ENCODE results near the gene CAMTA1. TPM values are rescaled to one million over a fixed set of nuclear protein-coding genes. Genes with fewer than 3 reads are reported as not detected.

CAMTA1 gene
- total RNA-seq, 1 donor from 2014 or later, result 47.9 TPM

DNA sequence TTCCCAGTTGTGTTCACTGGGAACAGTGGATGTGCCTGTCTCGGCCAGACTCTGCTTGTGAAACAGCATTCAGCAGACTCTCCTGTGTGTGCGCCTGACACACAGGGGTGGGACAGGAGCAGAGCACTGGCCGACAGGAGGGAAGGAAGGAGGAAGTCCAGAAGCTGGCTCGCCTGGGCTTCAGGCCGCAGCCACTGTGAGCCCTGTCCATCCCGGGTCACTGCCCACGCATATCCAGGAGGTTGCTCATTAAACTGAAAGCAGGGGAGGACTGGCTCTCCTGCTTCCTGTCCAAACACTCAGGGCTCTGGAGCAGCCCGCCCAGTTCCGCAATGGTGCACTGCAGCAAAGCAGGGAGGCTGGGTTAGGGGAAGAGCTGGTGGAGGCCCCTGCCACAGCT lies 767.1 kb downstream of the CAMTA1 start:
- Histone ChIP-seq H3K27me3 (ENCODE audit: low read depth) (no peaks in the 10 kb centered on the region), H3K27ac (peak overlapping the region; percentile 18), H3K36me3 (no peaks in the 10 kb centered on the region), H3K4me1 (peaks cover 36% of the 10 kb centered on the region), H3K9me3 (no peaks in the 10 kb centered on the region), H3K4me3 (no peak overlapping the region)
- peak; percentile 58 for DNase-seq
- ATAC-seq, result peak; percentile 70 to 82
- TF ChIP-seq, protein P1, sequence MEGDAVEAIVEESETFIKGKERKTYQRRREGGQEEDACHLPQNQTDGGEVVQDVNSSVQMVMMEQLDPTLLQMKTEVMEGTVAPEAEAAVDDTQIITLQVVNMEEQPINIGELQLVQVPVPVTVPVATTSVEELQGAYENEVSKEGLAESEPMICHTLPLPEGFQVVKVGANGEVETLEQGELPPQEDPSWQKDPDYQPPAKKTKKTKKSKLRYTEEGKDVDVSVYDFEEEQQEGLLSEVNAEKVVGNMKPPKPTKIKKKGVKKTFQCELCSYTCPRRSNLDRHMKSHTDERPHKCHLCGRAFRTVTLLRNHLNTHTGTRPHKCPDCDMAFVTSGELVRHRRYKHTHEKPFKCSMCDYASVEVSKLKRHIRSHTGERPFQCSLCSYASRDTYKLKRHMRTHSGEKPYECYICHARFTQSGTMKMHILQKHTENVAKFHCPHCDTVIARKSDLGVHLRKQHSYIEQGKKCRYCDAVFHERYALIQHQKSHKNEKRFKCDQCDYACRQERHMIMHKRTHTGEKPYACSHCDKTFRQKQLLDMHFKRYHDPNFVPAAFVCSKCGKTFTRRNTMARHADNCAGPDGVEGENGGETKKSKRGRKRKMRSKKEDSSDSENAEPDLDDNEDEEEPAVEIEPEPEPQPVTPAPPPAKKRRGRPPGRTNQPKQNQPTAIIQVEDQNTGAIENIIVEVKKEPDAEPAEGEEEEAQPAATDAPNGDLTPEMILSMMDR (IDR thresholded peaks at IDR 0.05), result no peak
- intact Hi-C loops (cut with DNase I), result no loop called here

DNA sequence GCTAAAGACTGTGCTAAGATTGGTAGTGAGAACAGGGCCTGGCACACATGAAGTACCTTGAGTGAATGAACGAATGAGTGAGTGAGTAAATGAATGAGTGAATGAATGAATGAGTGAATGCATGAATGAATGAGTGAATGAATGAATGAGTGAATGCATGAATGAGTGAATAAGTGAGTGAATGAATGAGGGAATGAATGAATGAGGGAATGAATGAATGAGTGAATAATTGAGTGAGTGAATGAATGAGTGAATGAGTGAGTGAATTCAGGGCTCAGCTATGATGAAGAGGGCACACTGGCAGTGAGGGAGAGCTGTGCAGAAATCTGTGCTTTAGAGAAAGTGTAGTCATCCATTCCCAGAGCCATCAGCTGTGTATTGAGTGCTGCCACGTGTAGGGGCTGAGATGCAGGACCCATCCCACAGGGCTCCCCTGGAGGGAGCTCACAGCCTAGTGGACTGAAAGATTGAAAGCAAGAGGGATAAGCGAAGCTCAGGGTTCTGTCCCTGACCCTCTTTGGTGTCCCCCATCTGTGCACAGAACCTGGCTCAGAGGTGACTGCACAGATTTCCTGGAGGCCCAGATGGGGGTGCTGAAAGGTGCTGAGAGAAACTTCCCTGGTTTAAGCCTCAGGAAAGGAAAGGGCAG lies 767.9 kb downstream of the CAMTA1 start:
- Histone ChIP-seq H3K4me3 (no peak overlapping the region), H3K9me3 (no peaks in the 10 kb centered on the region), H3K4me1 (peaks cover 36% of the 10 kb centered on the region), H3K27me3 (ENCODE audit: low read depth) (no peaks in the 10 kb centered on the region), H3K27ac (no peak overlapping the region), H3K36me3 (no peaks in the 10 kb centered on the region)
- TF ChIP-seq, protein P1 (IDR thresholded peaks at IDR 0.05), result no peak
- ATAC-seq (no peak), DNase-seq (no peak)
- intact Hi-C loops (cut with DNase I), result no loop called here

DNA sequence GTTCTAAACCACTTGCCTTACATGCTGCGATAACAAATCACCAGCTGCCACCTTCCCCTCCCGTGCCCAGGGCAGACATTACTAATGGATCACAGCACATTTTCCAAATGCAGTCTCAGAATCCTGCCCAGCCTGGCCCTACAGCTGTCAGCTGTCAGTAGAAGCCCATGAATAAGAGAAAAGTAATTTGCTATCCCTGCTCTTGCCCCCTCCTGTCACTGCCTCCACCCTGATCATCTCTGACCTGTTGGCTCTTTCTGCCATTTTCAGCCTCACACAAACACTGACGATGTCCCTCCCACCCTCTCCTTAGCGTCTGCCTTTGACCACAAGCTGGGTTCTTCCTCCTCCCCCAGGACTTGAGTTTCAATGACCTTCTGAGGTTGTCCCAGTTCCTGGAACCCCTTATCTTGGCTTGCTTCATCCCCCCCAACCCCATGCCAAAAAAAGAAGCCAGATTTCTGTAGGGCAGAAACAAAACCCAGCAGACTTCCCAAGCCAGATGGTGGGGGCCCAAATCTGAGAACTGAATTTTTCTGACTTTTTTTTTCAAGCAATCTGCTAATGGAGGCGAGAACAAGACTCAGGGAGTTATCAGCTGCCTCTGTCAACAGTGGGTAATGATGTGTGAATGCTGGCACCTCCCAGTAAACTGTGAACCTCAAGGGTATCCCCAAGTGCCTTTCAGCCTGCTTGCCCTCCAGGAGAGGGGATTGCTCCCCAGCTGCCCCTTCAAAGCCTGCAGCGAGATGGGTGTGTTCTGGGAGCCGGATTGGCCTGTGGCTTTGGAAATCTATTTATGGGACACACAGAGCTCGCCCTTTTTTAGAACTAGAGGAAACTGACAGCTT lies 769.4 kb downstream of the CAMTA1 start:
- no peak overlapping the region for H3K27ac ChIP-seq
- H3K36me3 ChIP-seq, result no peaks in the 10 kb centered on the region
- H3K9me3 ChIP-seq, result no peaks in the 10 kb centered on the region
- H3K4me1 ChIP-seq, result peaks cover 29% of the 10 kb centered on the region
- TF ChIP-seq, protein P1 (IDR thresholded peaks at IDR 0.05), result no peak
- H3K4me3 ChIP-seq, result no peak overlapping the region
- ATAC-seq (no peak), DNase-seq (no peak)
- intact Hi-C loops (cut with DNase I), result no loop called here
- no peaks in the 10 kb centered on the region for H3K27me3 ChIP-seq (ENCODE audit: low read depth)

DNA sequence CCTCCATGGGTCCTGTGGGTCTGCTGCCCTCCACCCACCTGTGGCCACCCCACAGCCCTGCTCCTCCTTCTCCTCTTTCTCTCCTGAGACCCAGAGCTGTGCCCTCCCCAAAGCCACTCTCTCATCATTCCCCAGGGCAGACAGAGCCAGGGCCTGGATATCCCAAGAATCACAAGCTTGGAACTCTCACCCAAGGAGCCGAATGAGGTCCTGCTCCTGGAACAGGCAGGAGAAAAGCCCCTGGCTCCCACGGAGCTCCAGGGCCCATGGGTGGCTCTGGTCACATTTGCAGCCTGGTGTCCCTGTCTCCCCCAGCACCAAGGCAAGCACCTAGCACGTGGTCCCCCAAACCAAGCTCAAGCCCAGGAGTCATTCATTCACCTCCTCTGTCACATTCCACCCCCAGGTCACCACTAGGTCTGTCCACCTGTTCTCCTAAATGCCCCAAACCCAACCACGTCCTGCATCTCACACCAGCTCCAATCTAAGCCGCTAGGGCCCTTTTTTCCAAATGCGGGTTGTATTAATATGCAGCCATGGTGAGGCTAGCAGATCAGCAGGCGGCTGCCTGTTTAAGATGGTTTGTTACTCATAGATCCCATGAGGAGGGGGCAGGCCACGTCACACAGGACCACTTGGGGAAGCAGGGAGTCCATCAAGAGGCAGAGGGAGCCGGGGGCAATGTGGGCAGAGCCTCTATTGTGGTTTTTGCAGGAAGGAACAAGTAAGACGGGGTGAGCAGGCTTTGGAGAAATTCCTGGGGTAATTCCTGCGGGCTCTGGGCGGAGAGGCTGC lies 770.3 kb downstream of the CAMTA1 start:
- intact Hi-C loops (cut with DNase I), result no loop called here
- DNase-seq (no peak), ATAC-seq (no peak)
- H3K27ac ChIP-seq, result no peak overlapping the region
- H3K36me3 ChIP-seq, result no peaks in the 10 kb centered on the region
- no peaks in the 10 kb centered on the region for H3K27me3 ChIP-seq (ENCODE audit: low read depth)
- peaks cover 21% of the 10 kb centered on the region for H3K4me1 ChIP-seq
- H3K4me3 ChIP-seq, result no peak overlapping the region
- TF ChIP-seq, protein P1 (IDR thresholded peaks at IDR 0.05), result no peak
- H3K9me3 ChIP-seq, result no peaks in the 10 kb centered on the region

DNA sequence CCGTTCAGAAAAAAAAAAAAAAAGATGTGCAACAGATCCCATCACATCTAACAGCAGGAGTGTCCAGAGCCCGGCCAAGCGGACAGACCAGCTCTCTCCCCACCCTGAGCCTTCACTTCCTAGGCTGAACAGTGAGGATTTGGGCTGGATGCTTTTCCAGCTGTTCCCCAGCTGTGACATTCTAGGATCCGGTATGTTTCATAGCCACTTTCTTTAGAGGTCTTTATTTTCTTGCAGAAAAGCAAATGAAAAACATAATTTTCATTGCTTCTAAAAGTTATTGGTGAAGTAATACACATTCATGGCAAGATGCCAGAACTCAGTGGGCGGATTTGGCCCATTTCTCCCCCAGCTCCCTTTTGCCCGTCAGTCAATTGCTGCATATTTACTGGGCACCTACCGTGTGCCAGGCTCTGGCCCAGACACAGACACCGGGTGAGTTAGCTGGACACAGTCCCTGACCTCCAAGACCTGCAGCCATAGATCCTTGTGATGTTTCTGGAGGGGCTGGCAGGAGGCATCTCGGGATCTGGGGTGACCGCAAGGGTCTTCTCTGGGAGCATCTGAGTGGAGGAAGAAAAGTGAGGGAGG lies 772.1 kb downstream of the CAMTA1 start:
- ATAC-seq, result no peak
- Histone ChIP-seq H3K9me3 (no peaks in the 10 kb centered on the region), H3K4me1 (peaks cover 6% of the 10 kb centered on the region), H3K36me3 (no peaks in the 10 kb centered on the region), H3K27ac (no peak overlapping the region), H3K27me3 (ENCODE audit: low read depth) (no peaks in the 10 kb centered on the region), H3K4me3 (no peak overlapping the region)
- intact Hi-C loops (cut with DNase I), result no loop called here
- TF ChIP-seq, protein P1 (IDR thresholded peaks at IDR 0.05), result no peak
- no peak for DNase-seq

Measured in lower lobe of right lung (tissue), 2 donors.